ENCODE data around the gene GGT1.
A peak's percentile ranks its signal among the peaks of the same experiment; 100 is the strongest.

Gene GGT1

DNA sequence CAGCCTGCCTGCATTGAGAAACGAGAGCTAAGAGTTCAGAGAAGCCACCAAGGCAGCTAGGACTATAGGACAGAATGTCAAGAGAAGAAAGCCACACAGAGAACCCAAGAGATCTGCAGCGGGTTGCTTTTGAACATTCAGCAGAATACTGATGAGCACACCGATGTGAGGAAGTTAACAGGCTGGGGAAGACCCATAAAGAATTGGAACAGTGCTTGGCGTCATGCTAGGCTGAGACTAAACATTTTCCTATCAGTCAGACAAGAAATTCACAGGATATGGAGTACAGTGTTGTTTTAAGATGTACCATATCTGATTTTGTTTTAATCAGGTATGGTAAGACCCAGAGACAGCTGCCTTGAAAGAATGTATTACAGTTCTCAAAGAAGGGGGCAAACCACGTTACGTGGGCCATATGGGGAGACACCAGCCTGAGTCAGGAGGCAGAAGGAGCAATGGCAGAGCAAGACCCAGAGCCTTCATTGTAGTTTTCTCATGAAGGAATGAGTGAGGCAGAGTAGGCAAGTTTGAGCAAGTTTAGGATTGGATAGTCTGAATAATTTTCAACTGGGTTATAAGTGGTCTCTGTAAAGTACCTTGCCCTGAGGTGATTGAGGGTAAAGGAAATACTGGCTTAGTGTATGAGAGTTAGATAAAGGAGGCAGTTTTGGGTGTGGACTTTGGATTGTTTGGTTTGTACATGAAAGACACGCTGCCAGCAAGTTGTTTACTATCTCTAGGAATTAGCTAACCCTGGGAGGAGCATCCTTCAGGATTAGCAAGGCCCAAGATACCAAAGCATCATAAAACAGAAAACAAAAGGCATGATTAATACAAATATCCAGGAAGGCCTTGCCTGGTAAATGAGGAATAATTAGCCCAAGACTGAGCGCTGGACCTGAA lies 24.4 kb upstream of the GGT1 start:
- DNase-seq = no peak
- no peak for TF ChIP-seq POLR2A (IDR thresholded peaks at IDR 0.05; ENCODE audit: low read length)
- no peak for TF ChIP-seq GATA1 (IDR thresholded peaks at IDR 0.05; ENCODE audit: low read depth, low read length)

DNA sequence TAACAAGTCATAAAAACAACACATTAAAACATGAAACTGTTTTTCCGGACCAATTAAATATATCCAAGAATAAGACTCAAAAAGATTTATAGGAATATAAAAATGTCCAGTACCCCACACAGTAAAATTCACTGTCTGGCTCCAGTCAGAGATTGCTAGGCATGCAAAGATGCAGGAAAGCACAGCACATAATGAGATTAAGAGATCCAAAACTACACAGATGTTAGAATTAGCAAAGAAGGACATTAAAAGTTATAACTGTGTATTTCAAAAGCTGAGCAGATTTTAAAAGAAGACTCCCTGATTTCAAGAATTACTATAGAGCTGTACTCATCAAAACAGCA lies 23.8 kb upstream of the GGT1 start:
- no peak for DNase-seq
- TF ChIP-seq POLR2A (IDR thresholded peaks at IDR 0.05; ENCODE audit: low read length) (no peak), GATA1 (IDR thresholded peaks at IDR 0.05; ENCODE audit: low read depth, low read length) (no peak)

DNA sequence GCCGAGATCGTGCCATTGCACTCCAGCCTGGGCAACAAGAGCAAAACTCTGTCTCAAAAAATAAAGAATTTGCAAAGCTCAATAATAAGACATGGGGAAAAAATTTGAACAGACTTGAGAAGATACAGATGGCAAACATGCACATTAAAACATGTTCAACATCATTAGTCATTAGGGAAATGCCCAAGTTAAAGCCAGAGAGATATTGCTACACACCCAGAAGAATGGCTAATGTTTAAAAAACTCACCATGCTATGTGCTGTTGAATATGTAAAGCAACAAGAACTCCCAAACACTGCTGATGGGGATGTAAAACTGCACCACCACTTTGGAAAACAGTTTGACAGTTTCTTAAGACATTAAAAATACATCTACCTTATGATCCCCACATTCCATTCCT lies 22.7 kb upstream of the GGT1 start:
- no peak for DNase-seq
- TF ChIP-seq GATA1 (IDR thresholded peaks at IDR 0.05; ENCODE audit: low read depth, low read length) = no peak
- TF ChIP-seq POLR2A (IDR thresholded peaks at IDR 0.05; ENCODE audit: low read length) = no peak

DNA sequence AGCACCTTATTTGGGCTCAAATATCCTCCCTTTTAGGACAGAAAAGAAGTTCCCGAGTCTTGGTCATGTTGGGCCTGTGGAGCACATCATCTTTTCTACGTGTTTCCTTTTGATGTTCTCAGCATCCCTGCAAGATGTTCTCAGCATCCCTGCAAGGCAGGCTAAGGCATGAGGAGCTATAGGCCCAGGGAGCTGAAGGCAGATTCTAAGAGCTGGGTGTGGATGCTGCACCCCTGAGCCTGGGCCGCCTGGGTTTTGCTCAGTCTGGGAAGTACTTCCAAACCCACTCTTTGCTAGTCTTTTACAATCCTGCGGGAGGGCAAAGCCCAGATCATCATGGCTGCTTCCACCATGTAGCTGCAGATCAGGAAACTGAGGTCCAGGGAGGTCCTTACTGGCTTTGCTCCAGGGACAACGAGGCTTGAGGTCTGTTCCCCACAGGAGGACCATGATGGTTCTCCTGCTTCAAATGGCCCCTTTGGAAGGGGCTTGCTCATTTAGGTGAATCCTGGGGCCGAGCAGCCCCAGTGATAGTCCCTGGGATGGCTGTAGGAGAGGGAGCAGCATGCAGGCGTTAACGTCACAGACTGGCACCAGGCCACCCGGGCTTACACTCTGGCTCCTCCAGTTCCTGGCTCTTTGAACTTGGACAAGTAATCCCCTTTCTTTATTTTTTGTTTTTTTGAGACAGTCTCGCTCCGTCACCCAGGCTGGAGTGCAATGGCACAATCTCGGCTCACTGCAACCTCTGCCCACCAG lies 20.8 kb upstream of the GGT1 start:
- TF ChIP-seq POLR2A (IDR thresholded peaks at IDR 0.05; ENCODE audit: low read length) (no peak), GATA1 (IDR thresholded peaks at IDR 0.05; ENCODE audit: low read depth, low read length) (no peak)
- DNase-seq = no peak

DNA sequence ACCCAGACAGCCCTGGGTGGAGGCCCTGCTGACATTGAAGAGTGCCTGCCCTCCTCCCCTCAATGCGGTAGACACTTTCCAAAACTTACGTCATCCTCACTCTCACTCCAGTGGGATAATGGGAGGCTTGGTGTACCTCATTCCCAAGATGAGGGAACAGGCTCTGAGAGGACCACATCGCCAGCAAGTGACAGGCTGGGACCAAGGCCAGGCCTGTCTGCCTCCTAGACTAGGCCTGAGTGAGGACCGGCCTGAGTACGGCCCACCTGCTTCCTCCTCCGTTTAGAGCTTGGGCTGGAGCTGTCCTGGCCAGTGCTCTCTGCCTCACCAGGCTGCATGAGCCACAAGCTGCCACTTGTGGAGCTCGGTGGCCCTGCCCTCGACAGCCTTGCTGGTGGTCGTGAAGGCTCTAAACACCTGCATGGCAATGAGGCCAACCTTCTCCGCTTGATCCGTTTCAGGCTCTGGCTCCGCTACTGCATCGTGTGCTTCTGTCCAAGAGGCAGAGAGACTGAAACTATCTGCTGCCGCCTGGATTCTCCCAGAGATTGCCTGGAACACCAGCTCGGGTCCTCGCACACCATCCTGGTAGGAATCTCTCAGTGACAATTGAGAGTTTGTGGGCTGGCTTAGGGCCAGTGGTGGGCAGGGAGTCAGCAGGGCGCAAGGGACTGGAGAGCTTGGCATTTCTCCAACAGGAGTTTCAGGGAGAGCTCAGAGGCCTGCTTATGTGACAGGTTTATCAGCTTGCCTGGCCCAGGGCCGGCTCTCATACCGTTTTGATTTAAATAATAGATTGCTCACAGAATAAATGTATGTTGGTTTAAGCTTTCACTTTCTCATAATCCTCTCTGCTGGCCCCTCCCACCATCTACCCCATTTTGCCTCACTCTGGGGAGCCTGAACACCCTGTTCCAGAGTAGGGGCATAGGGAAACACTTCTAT lies 19.5 kb upstream of the GGT1 start:
- DNase-seq = peak in 1 of 2 experiments; percentile 21
- TF ChIP-seq POLR2A (IDR thresholded peaks at IDR 0.05; ENCODE audit: low read length) (no peak), GATA1 (IDR thresholded peaks at IDR 0.05; ENCODE audit: low read depth, low read length) (no peak)

DNA sequence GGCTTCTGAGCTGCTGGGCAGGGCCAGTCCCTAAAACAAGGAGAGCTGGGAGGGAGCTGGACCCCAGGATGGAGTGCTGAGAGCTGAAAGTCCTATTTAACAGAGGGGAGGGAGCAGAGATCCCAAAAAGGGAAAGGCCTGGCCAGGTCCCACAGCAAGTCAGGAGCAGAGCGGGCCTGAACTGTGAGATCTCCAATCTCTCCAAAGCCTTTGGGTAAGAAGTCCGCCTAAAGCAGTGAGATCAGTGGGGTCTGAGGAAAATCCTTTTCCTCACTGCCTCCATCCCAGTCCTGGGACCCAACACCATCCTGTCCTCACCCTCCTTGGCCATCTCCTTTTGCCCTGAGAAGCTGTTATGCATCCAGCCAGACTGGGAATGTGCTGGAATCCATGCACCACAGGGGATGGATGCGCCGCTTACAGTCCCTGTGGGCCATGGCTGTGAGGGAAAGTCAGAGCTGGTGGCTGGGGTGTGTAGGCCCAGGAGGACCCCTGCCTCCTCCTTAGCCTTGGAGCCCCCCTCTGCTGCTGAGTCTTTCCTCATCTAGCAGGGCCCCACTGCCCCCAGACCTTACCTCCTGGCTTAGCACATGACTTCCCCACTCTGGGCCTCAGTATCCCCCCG lies 18.7 kb upstream of the GGT1 start:
- TF ChIP-seq GATA1 (IDR thresholded peaks at IDR 0.05; ENCODE audit: low read depth, low read length) (no peak), POLR2A (IDR thresholded peaks at IDR 0.05; ENCODE audit: low read length) (no peak)
- no peak for DNase-seq

DNA sequence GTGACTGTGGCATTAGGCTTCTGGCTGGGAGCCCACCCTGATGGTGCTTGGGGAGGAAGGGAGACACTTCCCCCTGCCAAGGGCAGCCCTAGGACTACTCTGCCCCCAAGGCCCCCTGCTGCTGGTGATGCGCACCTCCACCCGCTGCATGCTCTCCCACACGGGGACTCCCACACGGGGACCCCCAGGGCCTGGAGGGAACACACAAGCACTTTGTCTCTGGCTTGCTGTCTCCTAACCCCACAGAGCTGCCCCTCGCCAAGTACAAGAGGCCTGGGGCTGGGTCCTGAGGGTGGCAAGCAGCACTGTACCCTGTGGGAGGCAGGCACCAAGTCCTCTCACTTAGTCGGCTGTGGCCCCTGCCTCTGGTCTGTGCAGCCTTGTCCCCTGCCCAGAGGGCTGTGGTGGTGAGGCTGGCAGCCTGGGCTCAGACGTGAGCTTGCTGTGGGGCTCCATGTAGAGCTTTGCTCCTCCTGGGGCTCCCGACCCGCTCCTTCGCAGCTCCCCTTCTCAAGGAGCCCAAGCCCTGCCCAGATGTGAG lies 18.1 kb upstream of the GGT1 start:
- TF ChIP-seq GATA1 (IDR thresholded peaks at IDR 0.05; ENCODE audit: low read depth, low read length) (no peak), POLR2A (IDR thresholded peaks at IDR 0.05; ENCODE audit: low read length) (no peak)
- DNase-seq = no peak

DNA sequence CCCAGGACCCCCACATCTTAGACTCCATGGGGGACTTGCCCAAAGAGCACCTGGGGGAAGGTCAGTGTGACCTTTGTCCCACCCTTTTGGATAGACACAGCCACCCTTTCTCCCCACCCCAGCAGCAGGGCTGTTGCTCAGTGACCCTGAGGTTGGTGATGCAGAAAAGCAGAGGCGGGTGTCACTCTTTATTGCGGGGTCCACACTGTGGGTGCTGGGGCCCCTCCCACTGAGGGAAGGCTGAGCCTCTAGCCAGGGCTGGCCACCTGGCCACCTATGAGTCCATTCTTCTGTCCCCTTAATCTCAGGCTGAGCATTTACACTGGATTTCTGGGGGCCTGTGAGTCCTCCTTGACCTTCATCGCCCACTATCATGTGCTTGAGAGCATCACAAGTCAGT lies 17.5 kb upstream of the GGT1 start:
- DNase-seq = no peak
- TF ChIP-seq POLR2A (IDR thresholded peaks at IDR 0.05; ENCODE audit: low read length) = no peak
- TF ChIP-seq GATA1 (IDR thresholded peaks at IDR 0.05; ENCODE audit: low read depth, low read length) = no peak

DNA sequence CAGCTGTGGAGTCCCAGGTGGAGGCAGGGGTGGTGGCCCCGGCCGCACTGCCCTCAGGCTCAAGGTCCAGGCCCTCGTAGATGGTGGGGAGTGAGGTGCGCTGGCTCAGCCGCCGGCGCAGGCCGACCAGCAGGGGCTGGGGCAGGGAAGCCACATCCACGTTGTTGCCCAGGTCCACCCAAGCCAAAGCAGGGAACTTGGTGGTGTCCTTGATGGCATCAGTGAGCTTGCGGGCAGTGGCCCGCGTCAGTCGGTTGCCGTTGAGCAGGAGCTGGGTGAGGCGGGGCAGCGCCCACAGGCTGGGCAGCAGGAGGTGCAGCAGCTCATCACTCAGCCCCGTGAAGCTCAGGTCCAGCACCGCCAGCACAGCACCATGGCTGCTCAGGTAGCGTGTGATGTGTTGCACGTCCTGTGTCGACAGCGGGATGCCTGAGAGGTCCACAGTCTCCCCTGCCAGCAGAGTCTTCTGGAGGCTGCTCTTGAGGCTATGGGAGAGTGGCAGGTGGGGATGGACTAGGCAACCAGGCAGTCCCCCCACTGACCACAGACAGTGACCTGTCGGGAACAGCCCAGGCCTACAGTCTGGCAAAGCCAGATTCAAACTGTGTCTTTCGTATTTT lies 17.0 kb upstream of the GGT1 start:
- DNase-seq = no peak
- TF ChIP-seq GATA1 (IDR thresholded peaks at IDR 0.05; ENCODE audit: low read depth, low read length) (no peak), POLR2A (IDR thresholded peaks at IDR 0.05; ENCODE audit: low read length) (no peak)

DNA sequence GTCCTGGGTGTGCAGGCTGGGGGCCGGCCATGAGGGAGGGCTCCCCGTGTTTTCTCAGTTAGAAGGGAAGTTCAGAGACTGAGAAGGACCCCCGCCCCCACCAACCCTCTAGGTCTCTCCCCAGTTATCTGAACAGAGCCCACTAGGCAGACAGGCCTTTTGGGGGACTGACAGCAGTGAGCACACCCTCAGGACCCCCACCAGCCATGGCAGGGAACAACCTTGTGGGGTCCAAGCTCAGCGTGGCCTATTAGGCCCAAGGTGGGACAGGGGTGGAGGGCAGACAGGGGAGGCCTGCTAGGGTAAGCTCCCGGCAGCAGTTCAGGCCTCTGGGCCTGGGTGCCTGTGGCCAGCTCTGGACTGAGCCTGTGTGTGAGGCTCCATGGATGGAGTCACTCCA lies 15.7 kb upstream of the GGT1 start:
- TF ChIP-seq GATA1 (IDR thresholded peaks at IDR 0.05; ENCODE audit: low read depth, low read length) = no peak

DNA sequence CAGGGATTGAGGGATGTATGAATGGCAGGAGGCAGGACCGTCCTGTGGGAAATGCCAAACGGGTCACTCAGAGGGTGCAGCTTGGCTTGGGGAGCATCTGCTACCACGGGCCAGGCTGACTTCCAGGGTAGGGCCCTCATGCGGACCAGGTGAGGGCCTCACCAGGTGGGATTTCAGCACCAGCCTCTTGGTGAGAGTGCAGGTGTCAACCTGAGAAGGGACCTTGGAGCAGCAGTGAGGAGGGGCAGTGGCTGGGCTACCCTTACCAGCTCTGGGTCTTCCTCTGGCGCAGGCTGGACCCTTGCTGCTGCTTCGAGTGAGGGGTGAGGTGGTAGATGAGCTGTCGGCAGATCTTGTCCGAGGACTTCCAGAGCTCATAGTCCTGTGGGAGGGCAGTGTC lies 15.0 kb upstream of the GGT1 start:
- TF ChIP-seq GATA1 (IDR thresholded peaks at IDR 0.05; ENCODE audit: low read depth, low read length) = no peak
- no peak for TF ChIP-seq POLR2A (IDR thresholded peaks at IDR 0.05; ENCODE audit: low read length)

More for the DNA sequence above, 15.7 kb upstream of the GGT1 start:
- no peak for DNase-seq

DNA sequence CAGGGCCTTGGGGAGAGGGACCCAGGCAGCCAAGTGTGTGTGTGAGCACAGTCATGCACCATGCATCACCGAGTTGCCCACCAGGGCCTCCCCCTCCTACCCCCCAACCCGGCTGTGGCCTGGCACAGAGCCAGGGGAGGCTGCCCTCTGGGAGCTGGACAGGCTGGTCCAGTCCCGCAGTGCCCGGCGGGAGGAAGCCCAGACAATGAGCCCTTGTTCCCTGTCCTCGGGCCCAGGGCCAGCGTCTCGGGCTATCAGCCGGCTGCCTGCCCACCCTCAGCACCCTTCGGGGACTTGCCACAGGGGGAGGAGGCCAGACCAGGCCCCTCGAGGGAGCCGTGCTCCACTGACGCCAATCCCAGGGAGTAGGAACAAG lies 14.6 kb upstream of the GGT1 start:
- DNase-seq = no peak
- TF ChIP-seq POLR2A (IDR thresholded peaks at IDR 0.05; ENCODE audit: low read length) (no peak), GATA1 (IDR thresholded peaks at IDR 0.05; ENCODE audit: low read depth, low read length) (no peak)

More for the DNA sequence above, 15.0 kb upstream of the GGT1 start:
- DNase-seq = no peak

Data from erythroblast (primary cell).